Stimulated activated naive CD8-positive, alpha-beta T cell treated with anti-CD3 and anti-CD28 coated beads, Interleukin-15, Interleukin-2, amounts not matched to agents 100 ng/mL and 50 ng/mL, for 24 hours (primary cell): Measurements from ENCODE around the gene PCSK4.
"Not testable (repeated sequence)": the region's sequence is repeated elsewhere in the genome, so short reads cannot be mapped to it uniquely, and the experiment has no call there.

ENCODE experiments used
- H3K27ac Mint-ChIP-seq: one replicate; pipeline ENCODE4 v1.8.0; 2021; ENCODE audit warnings: mild to moderate bottlenecking, mixed read lengths
- H3K27me3 Mint-ChIP-seq: one replicate; pipeline ENCODE4 v1.8.0; 2021; ENCODE audit warnings: mixed read lengths
- H3K36me3 Mint-ChIP-seq: one replicate; pipeline ENCODE4 v1.8.0; 2021; ENCODE audit warnings: low read depth, mixed read lengths
- H3K4me1 Mint-ChIP-seq: one replicate; pipeline ENCODE4 v1.8.0; 2021; ENCODE audit warnings: low read depth, mixed read lengths
- H3K4me3 Mint-ChIP-seq: one replicate; pipeline ENCODE4 v1.8.0; 2021; ENCODE audit warnings: mild to moderate bottlenecking, mixed read lengths
- H3K9me3 Mint-ChIP-seq: one replicate; pipeline ENCODE4 v1.8.0; 2021; ENCODE audit warnings: mixed read lengths

PCSK4 gene

GRCh38 chr19:1525343-1525742 is 35.2 kb upstream of the PCSK4 start:
- Mint-ChIP-seq H3K4me3 (no peak overlapping the region), H3K27me3 (peaks cover 40% of the 10 kb centered on the region), H3K27ac (no peak overlapping the region)

GRCh38 chr19:1524972-1525325 is 34.8 kb upstream of the PCSK4 start:
- no peaks in the 10 kb centered on the region for H3K36me3 Mint-ChIP-seq
- H3K9me3 Mint-ChIP-seq = no peaks in the 10 kb centered on the region
- no peak overlapping the region for H3K27ac Mint-ChIP-seq
- H3K4me3 Mint-ChIP-seq = no peak overlapping the region
- peaks cover 37% of the 10 kb centered on the region for H3K27me3 Mint-ChIP-seq
- peaks cover 6% of the 10 kb centered on the region for H3K4me1 Mint-ChIP-seq

More at GRCh38 chr19:1525343-1525742, 35.2 kb upstream of the PCSK4 start:
- no peaks in the 10 kb centered on the region for H3K9me3 Mint-ChIP-seq
- no peaks in the 10 kb centered on the region for H3K36me3 Mint-ChIP-seq
- H3K4me1 Mint-ChIP-seq = peaks cover 6% of the 10 kb centered on the region

GRCh38 chr19:1524287-1524971 is 34.3 kb upstream of the PCSK4 start:
- Mint-ChIP-seq H3K27ac (no peak overlapping the region), H3K9me3 (no peaks in the 10 kb centered on the region), H3K36me3 (no peaks in the 10 kb centered on the region), H3K4me3 (no peak overlapping the region), H3K4me1 (peaks cover 6% of the 10 kb centered on the region), H3K27me3 (peaks cover 36% of the 10 kb centered on the region)

- Mint-ChIP-seq H3K4me3 (no peak within 1 kb of the TSS), H3K9me3 (no peaks in the 10 kb centered on the region), H3K27me3 (peaks cover 36% of the 10 kb centered on the region), H3K27ac (no peak within 1 kb of the TSS), H3K36me3 (no peaks in the 10 kb centered on the region), H3K4me1 (peaks cover 6% of the 10 kb centered on the region)
Measured at GRCh38 chr19:1523412-1524286, 33.5 kb upstream of the PCSK4 start, which contains the start of gene PLK5. Gene PLK5 (plus strand): TSS chr19:1524077. CDS start chr19:1526997, 2,920 bp downstream.

- Mint-ChIP-seq H3K4me1 (peaks cover 6% of the 10 kb centered on the region), H3K36me3 (no peaks in the 10 kb centered on the region), H3K27ac (no peak overlapping the region), H3K4me3 (no peak overlapping the region), H3K9me3 (no peaks in the 10 kb centered on the region), H3K27me3 (peaks cover 36% of the 10 kb centered on the region)
Measured at GRCh38 chr19:1522838-1523237, 32.7 kb upstream of the PCSK4 start.

- Mint-ChIP-seq H3K27ac (no peak overlapping the region), H3K27me3 (peaks cover 30% of the 10 kb centered on the region), H3K4me1 (peaks cover 6% of the 10 kb centered on the region), H3K4me3 (no peak overlapping the region), H3K9me3 (no peaks in the 10 kb centered on the region), H3K36me3 (no peaks in the 10 kb centered on the region)
Measured at GRCh38 chr19:1522061-1522460, 31.9 kb upstream of the PCSK4 start.

- peaks cover 29% of the 10 kb centered on the region for H3K27me3 Mint-ChIP-seq
- H3K36me3 Mint-ChIP-seq = no peaks in the 10 kb centered on the region
- H3K4me1 Mint-ChIP-seq = peaks cover 6% of the 10 kb centered on the region
- no peaks in the 10 kb centered on the region for H3K9me3 Mint-ChIP-seq
- H3K27ac Mint-ChIP-seq = no peak overlapping the region
- H3K4me3 Mint-ChIP-seq = no peak overlapping the region
Measured at GRCh38 chr19:1521636-1522035, 31.5 kb upstream of the PCSK4 start.

- no peaks in the 10 kb centered on the region for H3K9me3 Mint-ChIP-seq
- H3K27me3 Mint-ChIP-seq = peaks cover 24% of the 10 kb centered on the region
- no peak overlapping the region for H3K4me3 Mint-ChIP-seq
- no peaks in the 10 kb centered on the region for H3K36me3 Mint-ChIP-seq
- no peak overlapping the region for H3K27ac Mint-ChIP-seq
- peaks cover 6% of the 10 kb centered on the region for H3K4me1 Mint-ChIP-seq
Measured at GRCh38 chr19:1520203-1520780, 30.1 kb upstream of the PCSK4 start.

- H3K36me3 Mint-ChIP-seq, H3K9me3 Mint-ChIP-seq, H3K27ac Mint-ChIP-seq, H3K4me1 Mint-ChIP-seq, H3K4me3 Mint-ChIP-seq: not testable (repeated sequence)
- peaks cover 20% of the 10 kb centered on the region for H3K27me3 Mint-ChIP-seq
Measured at GRCh38 chr19:1519802-1520201, 29.7 kb upstream of the PCSK4 start.

GRCh38 chr19:1518471-1518870 is 28.3 kb upstream of the PCSK4 start:
- H3K36me3 Mint-ChIP-seq = no peaks in the 10 kb centered on the region
- no peak overlapping the region for H3K27ac Mint-ChIP-seq
- H3K27me3 Mint-ChIP-seq = peaks cover 13% of the 10 kb centered on the region

GRCh38 chr19:1516395-1516753 is 26.2 kb upstream of the PCSK4 start:
- H3K27me3 Mint-ChIP-seq = peaks cover 3% of the 10 kb centered on the region
- no peaks in the 10 kb centered on the region for H3K9me3 Mint-ChIP-seq
- H3K4me3 Mint-ChIP-seq = no peak overlapping the region
- H3K36me3 Mint-ChIP-seq = no peaks in the 10 kb centered on the region
- peak overlapping the region; percentile 52 for H3K27ac Mint-ChIP-seq
- H3K4me1 Mint-ChIP-seq = peaks cover 7% of the 10 kb centered on the region

More at GRCh38 chr19:1518471-1518870, 28.3 kb upstream of the PCSK4 start:
- Mint-ChIP-seq H3K4me1 (no peaks in the 10 kb centered on the region), H3K4me3 (no peak overlapping the region), H3K9me3 (no peaks in the 10 kb centered on the region)

GRCh38 chr19:1514986-1515721 is 25.0 kb upstream of the PCSK4 start:
- H3K9me3 Mint-ChIP-seq = no peaks in the 10 kb centered on the region
- H3K27me3 Mint-ChIP-seq = peaks cover 3% of the 10 kb centered on the region
- H3K4me3 Mint-ChIP-seq = no peak overlapping the region
- H3K4me1 Mint-ChIP-seq = peaks cover 7% of the 10 kb centered on the region
- H3K36me3 Mint-ChIP-seq = no peaks in the 10 kb centered on the region
- H3K27ac Mint-ChIP-seq = no peak overlapping the region

GRCh38 chr19:1514295-1514661 is 24.1 kb upstream of the PCSK4 start:
- no peak overlapping the region for H3K27ac Mint-ChIP-seq
- H3K4me3 Mint-ChIP-seq = no peak overlapping the region
- no peaks in the 10 kb centered on the region for H3K36me3 Mint-ChIP-seq
- no peaks in the 10 kb centered on the region for H3K9me3 Mint-ChIP-seq
- H3K4me1 Mint-ChIP-seq = peaks cover 7% of the 10 kb centered on the region
- peaks cover 9% of the 10 kb centered on the region for H3K27me3 Mint-ChIP-seq

GRCh38 chr19:1513499-1514294 is 23.5 kb upstream of the PCSK4 start:
- Mint-ChIP-seq H3K36me3 (no peaks in the 10 kb centered on the region), H3K27me3 (peaks cover 9% of the 10 kb centered on the region), H3K4me1 (peaks cover 9% of the 10 kb centered on the region), H3K27ac (no peak overlapping the region), H3K9me3 (no peaks in the 10 kb centered on the region), H3K4me3 (no peak overlapping the region)
